GM21423 (cell line): ENCODE measurements around the gene GNA14.

Experiments used
- ATAC-seq: cut with Tn5 transposase; IDR thresholded peaks from one replicate; pipeline ENCODE4 v1.9.1; 2021; ENCODE audit warnings: mild to moderate bottlenecking, moderate library complexity; ENCODE audit not compliant: unreplicated experiment

Gene GNA14

DNA sequence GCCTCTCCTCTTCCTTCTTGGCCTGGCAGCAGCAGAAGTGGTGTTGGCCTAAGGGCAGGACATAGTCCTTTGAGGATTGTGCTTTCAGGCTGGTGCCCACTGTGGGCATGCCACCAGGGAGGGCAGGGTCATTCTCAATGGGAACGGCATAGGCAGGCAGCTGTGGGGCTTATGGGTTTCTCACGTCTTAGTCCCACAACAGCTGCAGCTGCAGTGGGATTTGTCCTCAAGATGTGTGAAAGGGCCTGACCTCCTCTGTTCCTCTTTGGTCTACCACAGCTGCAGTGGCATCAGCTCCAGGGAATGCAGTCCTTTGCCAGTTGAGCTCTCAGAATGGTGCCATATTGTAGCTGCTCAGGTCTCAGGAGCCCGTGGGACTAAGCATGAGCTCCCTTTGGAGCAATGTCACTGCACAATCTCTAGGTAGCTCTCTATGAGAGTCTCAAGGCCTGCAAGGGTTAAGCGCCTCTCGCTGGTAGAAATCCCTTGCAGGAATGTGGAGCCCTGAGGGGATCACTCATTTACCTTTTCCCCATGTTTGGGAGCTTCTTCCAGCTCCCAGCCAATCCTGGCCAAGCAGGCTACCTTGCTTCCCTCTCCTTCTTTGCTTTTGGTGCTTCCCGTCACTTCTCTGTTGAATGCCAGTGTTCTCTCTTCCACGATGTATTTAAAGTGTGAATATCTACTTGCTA is 104.8 kb downstream of the GNA14 start:
- ATAC-seq: no peak

GRCh38 chr9:77541600-77541999 is 106.5 kb downstream of the GNA14 start:
- ATAC-seq: no peak

- ATAC-seq: no peak
Observed at GRCh38 chr9:77541055-77541454, 107.1 kb downstream of the GNA14 start.

DNA sequence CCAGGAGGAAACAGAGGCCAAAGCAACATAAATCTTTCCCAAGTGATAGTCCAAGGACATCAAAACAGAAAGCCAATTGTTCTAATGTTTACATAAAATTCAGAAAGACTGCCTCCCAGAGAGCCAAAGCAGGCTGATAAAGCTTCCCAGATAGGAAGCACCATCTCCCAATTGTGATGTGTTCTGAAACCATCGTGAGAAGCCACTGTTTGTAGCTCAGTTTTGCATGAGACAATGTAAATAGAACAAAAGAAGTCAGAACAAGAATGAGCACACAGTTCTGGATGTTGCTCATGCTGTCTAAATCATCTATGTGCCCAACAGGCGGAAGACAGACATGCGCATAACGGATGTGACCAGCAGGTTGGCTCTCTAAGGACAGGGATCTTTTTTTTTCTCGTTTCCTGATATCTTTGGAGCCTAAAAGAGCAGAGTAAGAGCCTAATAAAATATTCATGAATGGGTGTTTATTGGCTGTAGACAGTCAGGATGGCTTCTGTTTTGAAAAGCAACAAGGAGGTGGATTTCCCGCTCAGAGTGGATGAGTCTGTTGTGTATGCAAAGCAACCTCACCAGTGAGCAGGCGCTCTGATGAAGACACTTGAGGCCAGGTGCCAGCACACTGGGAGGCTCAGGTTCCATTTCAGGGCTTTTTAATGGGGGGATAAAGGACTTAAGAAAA is 113.6 kb downstream of the GNA14 start:
- ATAC-seq: no peak

- no peak for ATAC-seq
Observed at GRCh38 chr9:77533671-77534070, 114.5 kb downstream of the GNA14 start.

GRCh38 chr9:77532607-77533006 is 115.5 kb downstream of the GNA14 start:
- no peak for ATAC-seq

GRCh38 chr9:77531400-77531799 is 116.7 kb downstream of the GNA14 start:
- no peak for ATAC-seq

DNA sequence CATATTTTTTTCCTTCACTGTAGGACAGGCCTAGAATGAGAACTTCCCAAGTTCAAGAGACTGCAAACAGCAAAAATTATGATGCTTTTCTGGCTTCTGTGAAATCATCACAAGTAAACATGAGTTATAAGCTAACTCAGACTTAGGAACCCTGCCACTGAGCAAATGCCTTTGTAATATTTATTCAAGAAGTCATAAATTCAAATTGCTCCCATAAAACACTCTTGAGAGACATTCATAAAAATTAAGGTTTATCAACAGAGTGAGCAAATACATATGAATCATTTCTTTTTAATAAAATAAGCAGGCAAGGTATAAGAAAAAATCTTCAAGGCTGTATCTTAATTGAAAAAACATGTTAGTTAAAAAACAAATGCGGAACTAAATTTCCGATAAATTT is 124.2 kb downstream of the GNA14 start:
- no peak for ATAC-seq

- no peak for ATAC-seq
Observed at GRCh38 chr9:77521091-77521490, 127.0 kb downstream of the GNA14 start.

- ATAC-seq: no peak
Observed at GRCh38 chr9:77518688-77519087, 129.4 kb downstream of the GNA14 start.

DNA sequence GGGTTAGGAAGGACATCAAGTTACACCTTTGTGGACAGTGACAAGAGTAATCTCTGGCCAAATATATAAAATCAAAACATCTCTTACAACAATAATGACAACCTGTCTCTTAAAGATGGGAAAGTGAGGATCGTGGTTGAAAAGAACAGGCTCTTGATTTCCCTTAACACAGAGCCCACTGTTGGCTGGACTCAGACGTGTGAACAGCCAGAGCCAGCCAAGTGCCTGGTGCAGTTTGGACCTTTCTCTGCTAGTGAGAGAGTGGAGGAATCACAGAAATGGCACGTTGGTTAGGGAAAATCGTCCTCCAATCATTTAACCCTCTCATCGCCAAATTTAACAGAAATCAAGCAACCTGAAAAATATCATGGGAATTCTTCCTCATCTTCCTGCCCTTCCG is 131.3 kb downstream of the GNA14 start:
- no peak for ATAC-seq

GRCh38 chr9:77514886-77515711 is 133.0 kb downstream of the GNA14 start:
- no peak for ATAC-seq

- ATAC-seq: no peak
Observed at GRCh38 chr9:77513457-77513856, 134.7 kb downstream of the GNA14 start.

DNA sequence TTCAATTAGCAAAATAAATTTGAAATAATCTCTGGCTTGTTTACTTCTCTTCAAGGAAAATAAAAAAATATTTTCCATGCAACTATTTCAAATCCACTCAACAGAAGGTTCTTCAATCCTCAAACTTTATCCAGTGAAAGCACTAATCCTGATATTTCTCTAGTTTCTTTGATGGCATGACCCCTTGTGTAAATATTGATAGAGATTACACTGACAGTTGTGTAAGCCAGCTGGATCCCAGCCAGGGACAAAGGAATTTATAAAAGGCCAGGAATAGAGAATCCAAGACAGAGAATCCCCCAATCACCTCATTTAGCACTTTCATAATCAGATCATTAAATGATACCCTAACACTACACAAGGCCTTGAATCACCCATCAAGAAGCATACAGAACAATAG is 135.2 kb downstream of the GNA14 start:
- ATAC-seq: no peak

- ATAC-seq: no peak
Observed at GRCh38 chr9:77511525-77511924, 136.6 kb downstream of the GNA14 start.

- no peak for ATAC-seq
Observed at GRCh38 chr9:77510666-77511065, 137.5 kb downstream of the GNA14 start.

DNA sequence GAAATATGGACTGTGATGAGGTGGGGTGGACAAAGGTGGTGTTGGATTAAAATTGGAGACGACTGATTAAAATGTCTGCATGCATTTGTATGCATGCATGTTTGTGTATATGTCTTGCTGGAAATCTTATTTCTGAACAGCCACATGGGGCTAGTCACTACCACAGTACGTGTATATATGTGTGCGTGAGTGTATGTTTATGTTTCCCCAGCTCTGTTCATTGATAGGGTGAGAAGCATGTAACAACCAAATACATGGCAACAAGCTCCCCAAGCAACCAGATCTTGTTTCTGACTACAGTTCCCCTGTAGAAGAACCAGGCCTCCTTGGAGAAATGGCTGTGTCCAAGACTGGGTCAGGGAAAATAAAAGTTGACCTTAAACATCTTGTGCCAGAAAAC is 139.7 kb downstream of the GNA14 start:
- no peak for ATAC-seq

GRCh38 chr9:77507212-77507961 is 140.7 kb downstream of the GNA14 start:
- no peak for ATAC-seq

DNA sequence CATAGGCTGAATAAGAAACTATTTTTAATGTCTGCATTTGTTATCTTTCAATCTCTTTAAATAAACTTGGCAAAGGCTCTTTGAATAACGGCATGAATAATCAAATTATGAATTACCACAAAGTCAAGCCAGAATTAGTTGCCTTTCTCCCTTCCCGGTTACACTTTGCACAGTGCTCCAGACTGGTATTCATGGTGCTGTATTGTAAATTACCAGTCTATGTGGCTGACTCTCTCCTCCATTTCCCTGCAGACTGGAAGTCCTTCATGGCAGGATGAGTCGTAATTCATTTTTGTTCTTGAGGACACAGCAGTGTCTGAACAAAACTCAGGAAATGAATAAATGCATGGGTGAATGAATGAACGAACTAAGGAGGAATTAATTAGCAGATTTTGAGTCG is 142.9 kb downstream of the GNA14 start:
- no peak for ATAC-seq

DNA sequence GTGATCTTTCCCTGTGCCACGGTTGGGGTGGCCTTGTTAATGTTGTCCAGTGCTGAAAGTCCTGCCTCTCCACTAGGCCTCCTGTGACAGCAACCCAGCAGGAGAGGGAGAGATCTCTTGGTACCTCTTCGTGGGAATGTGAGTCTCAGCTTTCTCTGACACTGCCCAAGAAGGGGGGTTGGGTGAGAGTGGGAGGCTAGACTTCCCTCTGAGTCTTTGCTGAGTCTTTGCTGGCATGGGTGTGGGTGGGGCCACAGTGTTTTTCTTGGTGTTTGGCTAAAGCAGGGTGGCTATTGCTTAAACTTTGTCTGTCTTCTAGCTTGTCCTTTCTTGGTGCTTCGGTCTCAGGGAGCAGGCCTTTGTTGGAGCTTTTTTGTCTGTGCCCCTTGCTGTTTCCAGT is 145.6 kb downstream of the GNA14 start:
- no peak for ATAC-seq

DNA sequence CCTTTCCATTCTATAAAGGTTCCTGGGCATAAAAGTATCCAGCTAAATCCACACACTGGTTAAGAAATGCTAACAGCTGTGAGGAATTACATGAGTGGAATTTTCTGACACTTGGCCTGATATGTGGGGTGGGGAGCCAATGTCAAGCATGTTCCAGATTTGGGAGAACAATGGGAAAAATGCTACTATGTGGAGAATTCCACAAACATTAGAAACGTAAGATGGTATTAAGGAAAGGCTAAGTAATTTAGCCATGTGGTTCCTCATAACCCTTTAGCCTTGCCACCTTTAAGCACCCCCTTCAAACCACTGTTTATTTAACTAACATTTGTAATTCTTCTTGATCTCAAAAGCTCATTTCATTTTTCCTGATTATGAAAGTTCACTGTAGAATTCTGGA is 149.2 kb downstream of the GNA14 start:
- no peak for ATAC-seq
